GM10248 (cell line): ENCODE results near the gene FALEC.
A peak's percentile ranks its signal among the peaks of the same experiment; 100 is the strongest.

Experiments used
- CTCF ChIA-PET: fragments of 300-600 bp; sonication (Branson Sonifier 250); formaldehyde crosslinking; extraction: SDS; loops from one replicate; lab custom pipeline; 2021; ENCODE audit warnings: antibody characterized with exemption; lab: Yijun Ruan, JAX
- POLR2A ChIA-PET: fragments of 350-650 bp; sonication (Branson Sonifier 250); formaldehyde crosslinking; extraction: SDS; loops from one replicate; lab custom pipeline; 2020; ENCODE audit warnings: antibody characterized with exemption; lab: Yijun Ruan, JAX
- DNase-seq: peaks from one replicate; pipeline ENCODE4 v3.0.0; 2012; ENCODE audit errors: extremely low spot score
- CTCF ChIP-seq: IDR thresholded peaks from 2 replicates; pipeline ENCODE4 v1.5.1; 2012; ENCODE audit warnings: mild to moderate bottlenecking, low read depth; ENCODE audit errors: extremely low read depth, missing control alignments, control extremely low read depth

Gene FALEC

GRCh38 chr1:150546294-150546937 lies 30.9 kb downstream of the FALEC start:
- no peak for DNase-seq
- ChIA-PET CTCF (interaction anchor here (3.8 to 9.0 kb wide), 2 partner anchors 14 to 15 kb away, joined by 25 to 100 read pairs; no protein-coding TSS in a partner anchor), POLR2A (interaction anchor here (1.0 kb wide), 1 partner anchor 33 kb away, joined by 3 read pairs; the partner anchor contains the start of gene MCL1)
- no peak for TF ChIP-seq CTCF

GRCh38 chr1:150548324-150548631 lies 32.7 kb downstream of the FALEC start:
- ChIA-PET CTCF (interaction anchor here (0.9 to 9.0 kb wide), 5 partner anchors 11 to 32 kb away, joined by 3 to 100 read pairs (median 5); partner anchors contain the start of gene FALEC), POLR2A (no interaction called here)
- no peak for TF ChIP-seq CTCF
- no peak for DNase-seq

- ChIA-PET POLR2A (interaction anchor here (1.0 kb wide), 1 partner anchor 31 kb away, joined by 3 read pairs; the partner anchor contains the start of gene MCL1), CTCF (interaction anchor here (0.9 to 9.0 kb wide), 5 partner anchors 12 to 33 kb away, joined by 3 to 100 read pairs (median 5); partner anchors contain the start of gene FALEC)
- peak; percentile 70 for DNase-seq
- no peak for TF ChIP-seq CTCF
Observed at GRCh38 chr1:150548632-150549495, 33.3 kb downstream of the FALEC start, which contains the start of gene ADAMTSL4. Gene ADAMTSL4 (plus strand): TSS chr1:150549408. CDS start chr1:150552289, 2,881 bp downstream.

GRCh38 chr1:150549496-150550221 lies 34.1 kb downstream of the FALEC start:
- no peak for TF ChIP-seq CTCF
- no peak for DNase-seq
- ChIA-PET CTCF (interaction anchor here (1.4 to 9.0 kb wide), 3 partner anchors 11 to 16 kb away, joined by 5 to 100 read pairs (median 47); no protein-coding TSS in a partner anchor), POLR2A (interaction anchor here (1.0 kb wide), 1 partner anchor 30 kb away, joined by 3 read pairs; the partner anchor contains the start of gene MCL1)

GRCh38 chr1:150550222-150551050 lies 34.9 kb downstream of the FALEC start:
- TF ChIP-seq CTCF: no peak
- CTCF ChIA-PET: interaction anchor here (7.9 to 9.0 kb wide), 2 partner anchors 11 to 17 kb away, joined by 47 to 100 read pairs; no protein-coding TSS in a partner anchor
- DNase-seq: no peak
- POLR2A ChIA-PET: interaction anchor here (1.0 kb wide), 1 partner anchor 29 kb away, joined by 3 read pairs; the partner anchor contains the start of gene MCL1
